ENCODE results near the gene ZNF570. TPM values are rescaled to one million over a fixed set of nuclear protein-coding genes. Genes with fewer than 3 reads are reported as not detected.

Gene ZNF570
- total and polyA plus RNA-seq, 2 of the 13 experiments (the other 11 are each of a cell fraction or from before 2014, with no cell fraction given): 1.0 to 4.4 TPM

GRCh38 chr19:37466798-37467607 is 2.2 kb upstream of the ZNF570 start, which contains the start of gene ZNF569 (continued):
- TF ChIP-seq, protein P1, sequence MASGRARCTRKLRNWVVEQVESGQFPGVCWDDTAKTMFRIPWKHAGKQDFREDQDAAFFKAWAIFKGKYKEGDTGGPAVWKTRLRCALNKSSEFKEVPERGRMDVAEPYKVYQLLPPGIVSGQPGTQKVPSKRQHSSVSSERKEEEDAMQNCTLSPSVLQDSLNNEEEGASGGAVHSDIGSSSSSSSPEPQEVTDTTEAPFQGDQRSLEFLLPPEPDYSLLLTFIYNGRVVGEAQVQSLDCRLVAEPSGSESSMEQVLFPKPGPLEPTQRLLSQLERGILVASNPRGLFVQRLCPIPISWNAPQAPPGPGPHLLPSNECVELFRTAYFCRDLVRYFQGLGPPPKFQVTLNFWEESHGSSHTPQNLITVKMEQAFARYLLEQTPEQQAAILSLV (CRISPR knock-in tag; IDR thresholded peaks at IDR 0.05; ENCODE audit: borderline replicate concordance): peak; percentile 77; the same call in 1 of the 2 replicates
- TF ChIP-seq SALL2 (CRISPR knock-in tag; IDR thresholded peaks at IDR 0.05) (peak; percentile 84; the same call in 1 of the 2 replicates), ETV5 (CRISPR knock-in tag; IDR thresholded peaks at IDR 0.05; ENCODE audit: borderline replicate concordance) (peak; percentile 38; the same call in 1 of the 2 replicates), NFYC (CRISPR knock-in tag; IDR thresholded peaks at IDR 0.05) (no peak), HDAC2 (CRISPR knock-in tag; IDR thresholded peaks at IDR 0.05) (peak; percentile 70), ZBTB14 (CRISPR knock-in tag; IDR thresholded peaks at IDR 0.05) (no peak), CENPX (CRISPR knock-in tag; IDR thresholded peaks at IDR 0.05) (no peak), KDM6A (CRISPR knock-in tag; IDR thresholded peaks at IDR 0.05; ENCODE audit: low read depth) (no peak), SYNCRIP (IDR thresholded peaks at IDR 0.05; ENCODE audit: insufficient read depth, low read depth, low read length) (no peak), ZNF260 (CRISPR knock-in tag; IDR thresholded peaks at IDR 0.05; ENCODE audit: borderline replicate concordance, low read depth) (no peak), HMGA1 (CRISPR knock-in tag; conservative IDR thresholded peaks at IDR 0.05) (no peak), ZC3H13 (CRISPR knock-in tag; IDR thresholded peaks at IDR 0.05) (no peak; the same call in 1 of the 2 replicates), TBP (CRISPR knock-in tag; IDR thresholded peaks at IDR 0.05) (no peak; the same call in 1 of the 2 replicates), ZNF607 (CRISPR knock-in tag; IDR thresholded peaks at IDR 0.05; ENCODE audit: borderline replicate concordance) (no peak; the same call in 1 of the 2 replicates), RBM39 (IDR thresholded peaks at IDR 0.05; ENCODE audit: low read depth, low read length, poor library complexity, severe bottlenecking) (peak; percentile 59), PCBP2 (optimal IDR thresholded peaks at IDR 0.05; ENCODE audit: low read depth, low read length, poor library complexity, severe bottlenecking) (no peak), ZNF746 (CRISPR knock-in tag; IDR thresholded peaks at IDR 0.05) (no peak), ZNF530 (CRISPR knock-in tag; IDR thresholded peaks at IDR 0.05; ENCODE audit: low read depth) (no peak), GABPB1 (CRISPR knock-in tag; IDR thresholded peaks at IDR 0.05) (peak; percentile 99), ZNF121 (CRISPR knock-in tag; IDR thresholded peaks at IDR 0.05) (0 out of 2 replicates have a peak, but pooled peaks have one; percentile 26), MAFK (conservative IDR thresholded peaks at IDR 0.05 in 1 of 2, IDR thresholded peaks at IDR 0.05 in 1 of 2; ENCODE audit: low read length in 2 of 2) (no peak), ARNT (IDR thresholded peaks at IDR 0.05) (no peak), ADNP (CRISPR knock-in tag; IDR thresholded peaks at IDR 0.05) (no peak)
- TF ChIP-seq, protein P2, sequence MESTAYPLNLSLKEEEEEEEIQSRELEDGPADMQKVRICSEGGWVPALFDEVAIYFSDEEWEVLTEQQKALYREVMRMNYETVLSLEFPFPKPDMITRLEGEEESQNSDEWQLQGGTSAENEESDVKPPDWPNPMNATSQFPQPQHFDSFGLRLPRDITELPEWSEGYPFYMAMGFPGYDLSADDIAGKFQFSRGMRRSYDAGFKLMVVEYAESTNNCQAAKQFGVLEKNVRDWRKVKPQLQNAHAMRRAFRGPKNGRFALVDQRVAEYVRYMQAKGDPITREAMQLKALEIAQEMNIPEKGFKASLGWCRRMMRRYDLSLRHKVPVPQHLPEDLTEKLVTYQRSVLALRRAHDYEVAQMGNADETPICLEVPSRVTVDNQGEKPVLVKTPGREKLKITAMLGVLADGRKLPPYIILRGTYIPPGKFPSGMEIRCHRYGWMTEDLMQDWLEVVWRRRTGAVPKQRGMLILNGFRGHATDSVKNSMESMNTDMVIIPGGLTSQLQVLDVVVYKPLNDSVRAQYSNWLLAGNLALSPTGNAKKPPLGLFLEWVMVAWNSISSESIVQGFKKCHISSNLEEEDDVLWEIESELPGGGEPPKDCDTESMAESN (CRISPR knock-in tag; conservative IDR thresholded peaks at IDR 0.05): no peak
- TF ChIP-seq, protein P3, sequence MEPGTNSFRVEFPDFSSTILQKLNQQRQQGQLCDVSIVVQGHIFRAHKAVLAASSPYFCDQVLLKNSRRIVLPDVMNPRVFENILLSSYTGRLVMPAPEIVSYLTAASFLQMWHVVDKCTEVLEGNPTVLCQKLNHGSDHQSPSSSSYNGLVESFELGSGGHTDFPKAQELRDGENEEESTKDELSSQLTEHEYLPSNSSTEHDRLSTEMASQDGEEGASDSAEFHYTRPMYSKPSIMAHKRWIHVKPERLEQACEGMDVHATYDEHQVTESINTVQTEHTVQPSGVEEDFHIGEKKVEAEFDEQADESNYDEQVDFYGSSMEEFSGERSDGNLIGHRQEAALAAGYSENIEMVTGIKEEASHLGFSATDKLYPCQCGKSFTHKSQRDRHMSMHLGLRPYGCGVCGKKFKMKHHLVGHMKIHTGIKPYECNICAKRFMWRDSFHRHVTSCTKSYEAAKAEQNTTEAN (CRISPR knock-in tag; conservative IDR thresholded peaks at IDR 0.05): no peak
